Effector CD4-positive, alpha-beta T cell (primary cell): Measurements from ENCODE around the gene SART3.
"Not testable (repeated sequence)": the region's sequence is repeated elsewhere in the genome, so short reads cannot be mapped to it uniquely, and the experiment has no call there.

Source experiments
- DNase-seq: peaks from one replicate; pipeline ENCODE4 v3.0.0-alpha.2; 2020

The SART3 gene

DNA sequence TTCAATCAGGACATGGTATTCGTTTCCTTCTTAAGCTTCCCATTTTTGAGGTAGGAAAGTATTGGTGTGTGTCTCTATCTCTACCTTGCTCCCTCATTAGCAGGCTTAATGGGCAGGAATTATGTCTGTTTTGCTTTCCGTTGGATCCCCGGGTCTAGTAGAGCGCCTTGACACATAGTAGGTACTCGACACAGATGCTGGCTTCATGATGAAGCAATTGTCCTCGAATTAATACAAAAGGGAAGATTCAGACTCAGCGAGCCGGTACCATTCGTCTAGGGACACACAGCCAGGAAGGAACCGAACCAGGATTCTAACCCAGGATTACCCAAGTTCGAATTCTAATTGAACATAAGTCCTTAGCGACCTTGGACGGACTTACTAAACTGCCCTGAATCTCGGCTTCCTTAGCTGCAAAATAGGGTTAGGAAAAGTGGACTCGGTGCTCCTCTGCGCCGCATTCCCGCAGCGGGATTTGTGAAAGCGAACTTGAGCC is 927 bp upstream of the SART3 start:
- DNase-seq = peak; percentile 7

DNA sequence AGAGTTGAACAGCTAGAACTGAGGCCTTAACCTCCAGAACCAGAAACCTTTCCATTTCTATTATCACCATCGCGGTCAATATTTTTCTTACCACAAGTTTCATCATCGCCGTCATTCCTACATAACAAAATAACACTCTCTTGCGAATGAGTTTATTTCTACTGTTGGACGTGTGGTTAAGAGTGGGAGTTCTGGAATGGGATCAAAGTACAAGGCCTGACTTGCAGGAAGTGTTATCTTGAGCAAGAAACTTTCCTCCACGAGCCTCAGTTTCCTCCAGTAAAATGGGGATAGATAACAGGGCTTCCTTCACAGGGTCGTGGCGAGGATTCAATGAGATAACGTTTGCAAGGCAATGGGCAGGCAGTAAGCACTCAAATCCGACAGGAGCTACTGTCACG is 652 bp downstream of the SART3 start:
- no peak for DNase-seq

DNA sequence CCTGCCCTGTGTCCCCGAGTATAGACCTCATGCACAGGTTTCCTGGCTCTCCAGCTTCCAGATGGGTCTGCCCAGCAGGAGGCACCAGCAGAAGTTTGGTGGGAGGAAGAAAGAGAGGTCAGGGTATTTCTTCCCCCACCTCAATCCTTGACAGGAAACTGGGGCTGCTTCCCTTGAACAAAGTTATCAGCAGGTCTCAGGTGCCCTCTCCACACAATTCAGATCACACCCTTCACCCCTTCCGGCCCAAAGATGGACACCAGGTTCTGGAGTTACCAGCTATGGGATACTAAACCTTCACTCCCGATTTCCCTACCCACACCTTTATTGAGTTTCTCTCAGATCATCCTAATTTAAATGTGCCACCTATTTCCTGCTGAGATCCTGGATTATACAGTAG is 1.2 kb downstream of the SART3 start:
- DNase-seq = no peak

DNA sequence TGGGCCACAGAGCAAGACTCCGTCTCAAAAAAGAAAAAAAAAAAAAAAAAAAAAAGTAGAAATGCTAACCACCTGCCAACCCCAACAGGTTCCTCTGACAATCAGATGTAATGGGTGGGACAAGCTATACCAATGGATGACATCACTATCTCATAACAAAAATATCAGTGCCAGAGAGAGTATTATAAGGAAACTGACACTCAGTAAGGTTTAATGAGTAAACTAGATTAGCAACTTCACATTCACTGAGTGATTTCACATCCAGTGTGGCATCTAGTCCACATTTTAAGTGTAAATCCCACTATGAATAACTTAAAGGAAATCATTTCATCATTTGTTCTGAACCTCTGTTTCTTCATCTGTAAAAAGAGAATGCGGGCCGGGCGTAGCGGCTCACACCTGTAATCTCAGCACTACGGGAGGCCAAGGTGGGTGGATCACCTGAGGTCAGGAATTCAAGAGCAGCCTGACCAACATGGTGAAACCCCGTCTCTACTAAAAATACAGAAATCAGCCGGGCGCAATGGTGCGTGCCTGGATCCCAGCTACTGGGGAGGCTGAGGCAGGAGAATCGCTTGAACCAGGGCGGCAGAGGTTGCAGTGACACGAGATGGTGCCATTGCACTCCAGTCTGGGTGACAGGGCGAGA is 1.8 kb downstream of the SART3 start:
- DNase-seq = no peak

DNA sequence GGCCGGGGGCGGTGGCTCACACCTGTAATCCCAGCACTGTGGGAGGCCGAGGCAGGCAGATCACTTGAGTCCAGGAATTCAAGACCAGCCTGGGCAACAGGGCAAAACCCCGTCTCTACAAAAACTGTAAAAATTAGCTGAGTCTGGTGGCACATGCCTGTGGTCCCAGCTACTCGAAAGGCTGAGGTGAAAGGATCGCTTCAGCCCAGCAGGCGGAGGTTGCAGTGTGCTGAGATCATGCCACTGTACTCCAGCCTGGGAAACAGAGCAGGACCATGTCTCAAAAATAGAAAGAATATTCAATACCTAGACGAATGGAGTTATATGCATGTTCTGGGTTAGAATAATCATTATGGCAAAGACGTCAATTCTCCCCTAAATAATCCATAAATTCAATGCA is 5.6 kb downstream of the SART3 start:
- DNase-seq = not testable (repeated sequence)

DNA sequence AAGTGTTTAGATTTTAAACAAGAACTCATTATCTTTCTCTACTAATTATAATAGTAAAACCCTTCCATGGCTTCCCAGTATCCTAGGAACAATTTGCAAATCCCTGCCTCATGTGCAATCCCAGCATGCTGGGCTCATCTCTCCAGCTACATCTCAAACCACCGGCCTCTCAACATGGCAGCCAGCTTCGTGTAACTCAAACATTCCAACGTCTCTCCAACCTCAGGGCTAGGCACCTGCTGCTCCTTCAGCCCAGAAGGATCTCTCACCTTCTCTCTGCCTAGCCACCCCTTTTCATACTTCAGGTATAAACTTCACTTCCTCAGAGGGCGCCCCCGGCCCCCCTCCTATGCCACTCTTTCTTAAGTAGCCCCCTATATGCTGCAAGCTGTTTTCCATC is 7.2 kb downstream of the SART3 start:
- no peak for DNase-seq

DNA sequence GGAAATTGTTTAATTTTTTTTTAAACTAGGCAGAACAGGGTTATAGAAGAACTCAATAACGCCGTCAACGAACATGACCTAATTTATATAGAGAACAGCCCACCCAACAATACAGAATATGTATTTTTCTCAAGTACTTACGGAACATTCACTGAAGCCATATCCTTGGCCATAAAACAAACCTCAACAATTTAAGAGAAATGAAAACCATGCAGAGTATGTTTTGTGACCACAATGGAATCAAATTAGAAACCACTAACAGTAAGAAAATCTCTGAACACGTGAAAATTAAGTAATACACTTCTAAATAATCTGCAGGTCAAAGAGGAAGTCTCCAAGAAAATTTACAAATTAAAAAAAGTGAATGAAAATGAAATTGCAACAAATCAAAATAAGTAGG is 9.4 kb downstream of the SART3 start:
- DNase-seq = no peak

DNA sequence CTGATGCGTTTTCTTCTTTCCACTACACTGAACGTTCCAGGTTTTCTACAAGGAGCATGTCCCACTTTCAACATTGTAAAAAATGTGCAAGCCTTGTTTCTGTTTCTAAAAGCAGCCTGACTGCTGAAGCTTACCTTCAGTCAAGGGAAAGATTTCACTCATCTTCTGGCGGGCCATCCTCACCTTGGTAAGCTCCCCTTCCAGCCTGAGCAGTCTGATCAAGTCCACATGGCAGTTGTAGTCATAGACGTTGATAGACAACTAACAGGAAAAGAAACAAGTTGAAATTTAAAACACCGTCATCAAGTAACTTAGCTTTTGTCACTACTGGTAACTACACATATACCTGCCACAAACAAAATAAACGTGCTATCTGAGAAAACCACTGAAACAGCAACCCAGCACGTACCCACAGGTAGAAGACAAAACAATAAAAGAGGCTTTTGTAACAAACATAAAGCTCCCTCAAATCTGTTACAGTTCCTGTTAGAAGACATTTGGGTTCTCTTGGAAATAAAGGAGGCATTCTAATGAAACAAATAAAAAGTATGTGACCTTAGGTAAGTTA is 11.9 kb downstream of the SART3 start:
- DNase-seq = no peak

DNA sequence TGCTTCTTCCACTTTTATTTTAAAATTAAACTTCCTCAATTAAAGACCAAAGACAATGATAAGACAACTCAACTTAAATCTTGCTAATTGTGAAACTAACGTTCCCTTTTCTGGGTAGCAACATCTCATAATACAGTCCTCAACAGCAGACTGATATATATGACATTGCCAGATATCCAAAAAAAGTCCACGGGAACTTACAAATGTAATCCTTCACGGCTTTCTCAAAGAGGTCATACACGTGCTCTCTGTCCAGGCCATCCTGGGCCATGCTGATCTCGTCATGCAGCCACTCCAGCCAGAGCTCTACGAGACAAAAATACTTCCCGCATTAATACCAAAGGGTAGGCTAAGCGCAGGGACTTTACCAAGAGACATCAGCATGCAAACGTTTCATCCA is 13.3 kb downstream of the SART3 start:
- DNase-seq = no peak

DNA sequence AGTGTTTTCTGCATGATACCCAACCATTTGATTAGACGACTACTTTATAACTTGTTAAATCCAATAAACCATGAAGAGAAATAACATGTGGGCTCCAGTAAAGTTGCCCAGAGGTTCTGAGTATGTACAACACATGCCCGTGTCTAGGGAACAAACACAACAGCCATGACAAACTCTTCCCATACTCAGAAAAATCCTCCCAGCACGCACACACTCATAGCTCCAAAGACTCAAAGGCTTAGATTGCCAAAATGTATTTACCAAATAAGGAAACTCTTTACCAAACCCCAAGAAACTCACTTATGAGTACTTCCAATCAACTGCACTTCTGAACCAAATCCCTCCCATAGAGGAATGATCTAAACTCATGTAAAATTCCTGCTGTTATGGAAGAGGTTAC is 17.3 kb downstream of the SART3 start:
- DNase-seq = no peak

DNA sequence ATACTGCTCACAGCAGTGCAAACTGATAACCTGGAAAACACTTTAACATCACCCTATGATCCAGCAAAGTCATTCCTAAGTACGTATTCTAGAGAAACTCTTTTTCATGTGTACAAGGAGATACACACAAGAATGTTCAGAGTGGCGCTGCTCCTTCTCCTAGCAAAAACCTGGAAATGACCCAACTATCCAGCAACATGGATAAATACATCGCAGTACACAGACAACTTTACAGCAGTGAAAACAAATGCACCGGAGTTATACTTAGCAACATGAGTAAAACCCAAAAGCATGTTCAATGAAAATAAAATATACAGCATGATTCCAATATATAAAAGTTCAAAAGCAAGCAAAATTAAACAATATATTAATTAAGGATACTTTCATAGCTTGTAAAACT is 18.7 kb downstream of the SART3 start:
- no peak for DNase-seq

DNA sequence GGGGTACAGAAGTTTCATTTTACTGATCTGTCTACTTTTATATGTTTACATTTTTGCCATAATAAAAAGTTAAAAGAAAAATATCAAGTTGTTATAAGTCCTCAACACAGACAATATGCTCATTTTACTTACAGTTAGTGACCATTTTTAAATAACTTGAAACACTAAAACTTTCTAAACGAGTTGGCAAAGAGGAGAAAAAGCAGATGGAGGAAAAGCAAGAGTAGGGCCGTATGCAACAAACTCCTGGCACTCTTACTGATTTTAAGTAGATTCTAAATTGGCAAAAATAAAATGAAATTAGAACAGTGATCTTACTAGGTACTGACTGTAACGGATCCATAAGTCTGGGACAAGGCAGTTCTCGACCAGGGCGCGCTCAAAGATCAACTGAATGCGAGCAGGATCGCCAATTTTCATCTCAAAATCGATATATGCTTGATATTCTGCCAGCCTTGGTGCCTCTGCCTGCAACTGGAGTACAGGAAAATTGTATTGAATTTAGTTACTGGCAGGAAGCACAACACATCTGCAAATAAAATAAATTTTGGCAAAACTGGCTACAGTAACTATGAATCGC is 22.3 kb downstream of the SART3 start:
- DNase-seq = no peak

DNA sequence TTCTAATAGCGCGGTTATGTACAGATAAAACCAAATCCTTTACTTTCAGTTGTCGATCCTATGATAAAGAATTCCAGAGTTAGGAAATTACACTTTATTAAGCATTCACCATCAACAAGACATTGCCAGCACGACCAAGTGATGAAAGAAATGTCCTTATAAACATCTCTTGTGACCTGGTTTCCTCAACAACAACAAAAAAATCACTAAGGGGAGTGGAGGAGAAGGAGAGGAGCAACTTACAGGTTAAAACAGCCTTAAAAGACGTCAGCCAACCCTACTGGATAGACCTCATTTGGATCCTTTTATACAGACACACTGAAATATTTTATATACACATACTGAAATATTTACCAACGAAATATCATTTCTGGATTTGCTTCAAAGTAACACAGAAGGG is 22.8 kb downstream of the SART3 start:
- DNase-seq = no peak

DNA sequence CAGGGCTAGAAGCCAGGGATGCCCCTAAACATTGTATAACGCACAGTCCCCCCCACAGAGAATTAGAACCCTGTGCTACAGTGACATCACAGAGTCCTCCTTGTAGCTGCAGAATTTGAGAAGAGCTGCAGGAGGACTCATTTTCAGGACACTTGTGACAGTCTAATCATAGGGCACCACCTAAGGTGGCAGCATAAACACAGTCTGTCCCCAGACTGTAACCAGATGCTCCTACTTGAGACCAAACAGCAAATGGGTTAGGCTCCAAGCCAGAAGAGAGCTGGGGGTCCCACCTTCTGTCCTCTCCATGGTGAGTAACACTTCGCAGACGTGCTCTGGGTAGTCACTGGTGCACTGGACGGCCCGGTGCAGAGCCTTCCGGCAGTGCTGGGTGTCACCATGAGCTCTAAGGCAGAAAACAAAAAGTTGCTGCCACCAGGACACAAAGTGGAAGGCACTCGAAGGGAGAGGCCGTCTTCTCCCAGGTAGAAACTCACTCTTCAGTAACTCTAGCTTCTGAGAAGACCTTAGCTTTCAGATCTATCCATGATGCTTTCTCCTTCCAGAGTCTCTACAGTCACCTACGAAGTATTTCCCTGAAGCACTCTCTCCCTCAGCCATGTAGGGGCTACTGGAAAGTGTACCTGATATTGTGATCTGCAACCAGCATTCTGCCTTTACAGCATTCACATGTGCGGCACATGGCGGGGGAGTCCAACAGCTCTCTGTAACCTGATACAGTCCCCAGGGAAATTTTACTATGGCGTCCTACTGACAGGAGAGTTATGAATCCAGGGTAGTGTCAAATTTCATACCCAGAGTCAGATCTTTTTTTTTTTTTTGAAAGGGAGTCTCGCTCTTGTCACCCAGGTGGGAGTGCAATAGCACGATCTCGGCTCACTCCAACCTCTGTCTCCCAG is 28.8 kb downstream of the SART3 start:
- DNase-seq = no peak

DNA sequence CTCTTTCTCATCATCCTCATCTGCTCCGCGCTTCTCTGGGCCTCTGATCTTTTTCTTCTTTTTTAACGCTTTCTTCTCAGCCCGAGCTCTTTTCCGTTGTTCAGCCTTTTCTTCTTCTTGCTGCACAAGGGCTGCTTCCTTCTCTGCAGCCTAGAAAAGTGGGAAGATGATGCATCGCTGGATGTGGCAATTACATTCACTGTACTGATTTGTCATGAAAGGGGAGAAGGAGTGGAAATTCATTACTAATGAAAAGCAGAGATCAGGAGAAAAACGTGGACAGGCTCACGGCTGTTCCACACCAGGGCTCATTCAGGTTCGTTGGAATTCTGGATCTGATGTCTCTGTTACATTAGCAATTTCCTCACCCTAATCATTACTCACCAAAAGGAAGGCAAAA is 30.8 kb downstream of the SART3 start:
- DNase-seq = no peak

DNA sequence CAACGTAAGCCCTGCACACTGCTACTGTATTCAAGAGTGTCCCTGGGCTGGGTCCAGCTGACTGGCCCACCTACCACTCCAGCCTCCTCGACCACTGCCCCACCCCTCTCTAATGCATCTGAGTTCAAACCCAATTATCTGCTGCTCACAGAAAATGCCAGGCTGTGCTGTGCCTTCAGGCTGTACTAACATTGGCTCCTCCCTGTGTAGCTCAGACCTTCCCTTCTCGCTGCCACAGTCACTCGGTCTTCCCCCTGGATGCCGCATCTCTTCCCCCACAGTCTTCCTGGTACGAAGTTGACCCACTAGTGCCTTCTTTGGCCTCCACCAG is 33.8 kb downstream of the SART3 start:
- DNase-seq = no peak

DNA sequence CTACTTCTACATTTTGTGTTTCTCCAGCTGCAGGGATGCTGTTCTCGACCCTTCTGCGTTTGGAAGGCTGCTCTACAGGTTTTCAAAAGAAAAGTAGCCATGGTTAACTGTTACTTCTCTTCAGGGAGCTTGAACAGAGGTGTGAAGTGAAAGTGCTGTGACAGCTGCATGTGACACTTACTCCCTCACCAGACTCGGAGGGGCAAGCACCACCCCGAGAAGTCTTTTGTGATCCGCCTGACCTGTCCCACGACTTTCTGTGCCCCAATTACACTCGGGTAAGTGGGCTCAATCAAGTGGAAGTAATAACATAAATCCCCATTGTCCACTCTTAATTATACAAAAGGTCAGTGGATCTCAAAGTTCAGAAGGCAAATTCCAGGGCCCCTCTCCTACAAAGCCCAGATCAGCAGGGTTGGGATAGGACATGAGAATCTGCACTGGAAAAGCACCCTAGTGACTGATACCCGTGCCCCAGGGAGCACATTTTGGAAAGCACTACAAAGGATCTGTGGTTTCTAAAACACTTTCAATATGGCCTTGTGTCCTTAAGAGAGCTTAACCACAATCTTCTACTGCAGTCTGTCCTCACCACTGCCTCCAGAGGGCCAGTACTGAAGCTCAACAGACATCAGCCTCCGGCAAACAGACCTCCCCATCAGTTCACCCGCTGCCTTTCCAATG is 34.3 kb downstream of the SART3 start:
- no peak for DNase-seq

DNA sequence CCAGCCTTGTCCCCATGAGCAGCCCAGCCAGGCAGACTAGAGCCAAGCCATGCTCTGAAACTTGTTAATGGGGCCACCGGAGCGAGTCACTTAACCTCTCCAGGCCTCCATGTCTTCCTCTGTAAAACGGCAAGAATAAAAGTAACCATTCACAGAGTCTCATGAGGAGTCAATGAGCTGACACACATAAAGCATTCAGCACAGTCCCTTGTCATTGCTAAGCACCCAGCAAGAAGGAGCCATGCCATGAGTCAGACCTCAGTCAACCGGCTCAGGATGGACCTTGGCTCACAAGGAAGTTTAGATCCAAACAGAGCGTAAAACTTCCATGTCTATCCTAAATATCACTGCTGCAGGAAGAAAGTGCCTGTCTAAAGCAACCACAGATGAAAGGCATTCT is 35.3 kb downstream of the SART3 start:
- no peak for DNase-seq

DNA sequence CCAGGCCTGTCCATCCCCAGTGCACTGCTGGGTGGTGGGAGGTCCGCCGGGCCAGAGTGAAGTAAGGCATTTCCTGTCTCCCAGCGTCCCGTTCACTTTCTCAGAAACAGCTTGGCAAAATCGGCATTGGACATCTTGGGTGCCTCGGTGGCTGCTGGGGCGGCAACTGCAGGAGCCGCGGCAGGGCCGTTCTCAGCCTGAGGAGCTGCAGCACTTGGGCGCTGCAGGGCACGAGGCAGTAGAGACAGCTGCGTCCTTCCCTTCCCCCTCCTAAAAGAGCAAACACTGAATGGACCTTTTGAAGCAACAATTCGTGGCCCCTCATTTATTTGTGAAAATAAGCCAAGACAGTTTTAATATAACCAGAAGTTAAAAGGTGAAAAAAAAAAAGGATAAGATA is 37.6 kb downstream of the SART3 start:
- DNase-seq = no peak

DNA sequence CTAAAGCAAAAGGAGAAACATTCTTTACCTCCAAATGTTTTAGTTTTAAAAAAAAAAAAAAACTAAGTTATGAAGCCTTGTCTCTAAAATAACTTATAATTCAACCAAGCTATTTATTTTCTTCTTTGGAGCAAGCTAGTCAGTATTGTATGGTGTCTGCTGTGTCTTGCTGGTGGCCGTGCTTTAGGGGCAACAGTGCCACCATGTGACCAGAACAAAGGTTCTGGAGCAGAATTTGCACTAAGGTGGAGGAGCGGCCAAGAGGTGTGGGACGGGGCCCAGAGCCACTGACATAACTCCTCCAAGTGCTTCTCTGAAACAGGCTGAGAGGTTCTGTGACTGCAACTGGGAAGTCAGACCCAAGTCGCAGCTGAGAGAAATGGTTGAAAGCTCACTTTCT is 41.4 kb downstream of the SART3 start:
- DNase-seq = no peak

DNA sequence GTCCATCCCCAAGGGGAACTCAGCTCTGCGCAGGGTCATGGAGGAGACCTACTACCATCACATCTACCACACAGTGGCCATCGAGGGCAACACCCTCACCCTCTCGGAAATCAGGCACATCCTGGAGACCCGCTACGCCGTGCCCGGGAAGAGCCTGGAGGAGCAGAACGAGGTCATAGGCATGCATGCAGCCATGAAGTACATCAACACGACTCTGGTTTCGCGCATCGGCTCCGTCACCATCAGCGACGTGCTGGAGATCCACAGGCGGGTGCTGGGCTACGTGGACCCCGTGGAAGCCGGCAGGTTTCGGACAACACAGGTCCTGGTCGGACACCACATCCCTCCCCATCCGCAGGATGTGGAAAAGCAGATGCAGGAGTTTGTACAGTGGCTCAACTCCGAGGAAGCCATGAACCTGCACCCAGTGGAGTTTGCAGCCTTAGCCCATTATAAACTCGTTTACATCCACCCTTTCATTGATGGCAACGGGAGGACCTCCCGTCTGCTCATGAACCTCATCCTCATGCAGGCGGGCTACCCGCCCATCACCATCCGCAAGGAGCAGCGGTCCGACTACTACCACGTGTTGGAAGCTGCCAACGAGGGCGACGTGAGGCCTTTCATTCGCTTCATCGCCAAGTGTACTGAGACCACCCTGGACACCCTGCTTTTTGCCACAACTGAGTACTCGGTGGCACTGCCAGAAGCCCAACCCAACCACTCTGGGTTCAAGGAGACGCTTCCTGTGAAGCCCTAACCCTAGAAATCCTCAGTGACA is 42.1 kb downstream of the SART3 start:
- no peak for DNase-seq

DNA sequence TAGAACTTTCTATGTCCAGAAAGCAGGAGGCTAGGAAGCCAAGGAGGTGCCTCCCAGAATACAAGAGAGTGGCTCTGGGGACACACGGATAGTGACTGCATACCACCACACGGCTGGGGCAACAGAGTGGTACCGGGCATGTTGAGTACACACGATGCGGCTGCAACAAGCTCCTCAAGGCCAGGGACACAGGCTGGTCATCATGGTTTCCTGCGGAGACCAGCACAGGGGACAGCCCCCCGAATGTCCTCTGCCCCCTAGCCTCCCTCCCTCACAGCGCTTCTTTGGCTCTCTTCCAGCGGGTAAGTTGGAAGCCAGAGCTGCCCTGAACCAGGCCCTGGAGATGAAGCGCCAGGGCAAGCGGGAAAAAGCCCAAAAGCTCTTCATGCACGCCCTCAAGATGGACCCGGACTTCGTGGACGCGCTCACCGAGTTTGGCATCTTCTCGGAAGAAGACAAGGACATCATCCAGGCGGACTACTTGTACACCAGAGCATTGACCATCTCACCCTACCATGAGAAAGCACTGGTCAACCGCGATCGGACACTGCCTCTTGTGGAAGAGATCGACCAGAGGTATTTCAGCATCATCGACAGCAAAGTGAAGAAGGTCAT is 42.8 kb downstream of the SART3 start:
- no peak for DNase-seq
